ENCODE measurements around the gene TFCP2L1.
"Not testable (repeated sequence)": the region's sequence is repeated elsewhere in the genome, so short reads cannot be mapped to it uniquely, and the experiment has no call there.

TFCP2L1 gene

GRCh38 chr2:121295911-121296650 is 11.1 kb upstream of the TFCP2L1 start:
- DNase-seq, result no peak

DNA sequence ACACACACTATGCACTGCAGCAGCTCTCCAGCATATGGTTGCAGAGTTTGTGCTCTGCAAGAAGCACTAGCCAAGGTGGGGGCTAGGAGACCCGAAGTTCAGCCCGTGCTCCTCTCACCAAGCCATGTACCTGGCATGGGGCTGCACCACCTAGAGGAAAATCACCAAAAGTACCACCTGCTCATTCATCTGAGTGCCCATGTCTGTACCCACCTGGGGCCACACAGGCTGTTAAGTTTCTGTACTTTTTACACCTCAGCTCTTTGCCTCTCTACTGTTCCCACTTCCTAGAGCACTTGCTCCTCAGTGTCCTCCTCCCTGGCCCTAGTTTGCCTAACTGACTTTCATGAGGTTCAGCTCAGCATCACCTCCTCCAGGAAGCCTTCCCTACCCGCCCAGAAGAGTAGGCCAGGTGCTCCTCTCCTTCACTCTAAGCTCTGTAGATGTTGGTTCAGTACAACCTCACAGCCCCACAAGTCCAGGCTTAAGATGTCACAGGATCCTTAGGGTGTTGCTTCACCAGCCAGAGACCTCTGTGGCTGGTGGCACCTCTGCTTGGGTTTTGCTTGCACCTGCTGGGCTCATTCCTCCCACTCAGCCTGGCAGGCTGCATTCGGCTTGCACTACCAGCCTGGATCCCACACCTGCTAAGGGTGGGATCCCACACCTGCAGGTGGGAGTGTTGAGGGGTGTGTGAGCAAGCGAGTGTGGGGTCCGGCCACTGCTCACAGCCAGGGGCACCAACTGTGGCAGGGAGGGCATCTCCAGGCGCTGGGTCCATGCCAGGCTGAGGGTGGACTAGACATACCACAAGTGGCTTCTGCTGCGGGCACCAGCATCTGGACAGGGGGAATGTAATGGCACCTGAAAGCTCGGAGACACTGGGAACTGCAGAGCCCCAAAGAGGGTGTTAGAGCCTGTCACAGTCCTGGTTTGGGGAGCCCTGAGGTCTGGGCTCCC is 10.2 kb upstream of the TFCP2L1 start:
- no peak for DNase-seq

- no peak for DNase-seq
Observed at GRCh38 chr2:121293450-121294325, 8.7 kb upstream of the TFCP2L1 start.

- no peak for DNase-seq
Observed at GRCh38 chr2:121291251-121291580, 6.2 kb upstream of the TFCP2L1 start.

DNA sequence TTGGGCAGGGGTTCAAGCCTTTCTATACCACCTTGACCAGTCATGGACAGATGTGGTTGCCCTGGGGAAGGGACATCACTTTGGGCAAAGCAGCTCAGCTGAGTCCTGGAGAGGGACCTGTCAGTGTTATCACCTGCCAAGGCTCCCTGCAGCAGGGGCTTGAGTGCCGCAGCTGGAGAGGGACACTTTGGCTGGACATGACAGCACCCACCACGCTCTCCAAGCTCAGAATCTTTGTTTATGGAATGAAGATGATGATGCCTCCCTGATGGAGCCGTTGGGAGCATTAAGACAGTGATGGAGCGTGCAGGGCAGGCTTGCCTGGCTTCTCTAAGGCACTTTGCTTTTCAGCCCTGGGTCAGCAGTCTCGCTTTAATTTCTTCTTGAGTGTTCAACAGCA is 4.3 kb upstream of the TFCP2L1 start:
- no peak for DNase-seq

- no peak for DNase-seq
Observed at GRCh38 chr2:121288454-121289231, 3.6 kb upstream of the TFCP2L1 start.

DNA sequence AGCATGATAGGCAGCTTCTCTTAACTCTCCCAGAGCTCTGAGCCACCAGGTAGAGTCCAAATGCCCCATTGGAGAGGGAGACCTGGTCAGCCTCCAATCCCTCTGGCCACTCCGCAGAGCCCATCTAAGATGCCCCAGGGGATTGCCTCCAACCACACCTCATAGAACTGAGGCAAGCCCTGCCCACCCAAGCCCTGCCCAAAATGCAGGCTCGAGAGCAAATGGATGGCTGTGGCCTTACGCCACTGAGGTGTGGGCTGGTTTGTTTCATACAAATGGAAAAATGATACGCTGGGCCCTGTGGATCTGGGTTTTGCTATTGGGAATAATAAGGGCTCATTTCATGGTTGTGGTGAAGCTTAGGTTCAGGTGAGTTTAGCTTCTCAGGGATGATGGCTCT is 3.0 kb upstream of the TFCP2L1 start:
- DNase-seq, result no peak

DNA sequence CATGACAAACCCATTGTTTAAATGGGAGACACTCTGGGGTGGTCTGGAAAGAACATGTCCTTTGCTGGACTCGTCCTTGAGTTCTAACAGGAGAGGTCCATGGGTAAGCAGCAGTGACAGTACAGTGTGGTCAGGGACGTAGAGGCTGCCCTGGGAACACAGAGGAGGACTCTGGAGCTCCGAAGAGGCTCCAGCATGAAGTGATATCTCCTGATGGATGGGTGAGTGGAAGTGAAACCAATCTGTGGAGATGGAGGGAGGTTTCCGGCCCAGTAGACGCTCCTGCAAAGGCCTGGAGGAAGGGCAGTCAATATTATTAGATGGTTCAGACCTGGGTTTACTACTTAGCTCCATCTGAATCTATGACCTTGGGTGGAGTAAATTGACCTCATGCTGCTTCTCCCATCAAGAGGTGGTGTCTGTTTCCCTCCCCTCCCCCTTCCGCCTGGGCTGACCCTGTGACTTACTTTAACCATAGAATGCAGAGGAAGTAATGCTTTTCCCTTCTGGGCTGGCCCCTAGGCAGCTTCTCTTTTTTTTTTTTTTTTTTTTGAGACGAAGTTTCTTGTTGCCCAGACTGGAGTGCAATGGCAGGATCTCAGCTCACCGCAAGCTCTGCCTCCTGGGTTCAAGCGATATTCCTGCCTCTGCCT is 2.3 kb upstream of the TFCP2L1 start:
- no peak for DNase-seq

DNA sequence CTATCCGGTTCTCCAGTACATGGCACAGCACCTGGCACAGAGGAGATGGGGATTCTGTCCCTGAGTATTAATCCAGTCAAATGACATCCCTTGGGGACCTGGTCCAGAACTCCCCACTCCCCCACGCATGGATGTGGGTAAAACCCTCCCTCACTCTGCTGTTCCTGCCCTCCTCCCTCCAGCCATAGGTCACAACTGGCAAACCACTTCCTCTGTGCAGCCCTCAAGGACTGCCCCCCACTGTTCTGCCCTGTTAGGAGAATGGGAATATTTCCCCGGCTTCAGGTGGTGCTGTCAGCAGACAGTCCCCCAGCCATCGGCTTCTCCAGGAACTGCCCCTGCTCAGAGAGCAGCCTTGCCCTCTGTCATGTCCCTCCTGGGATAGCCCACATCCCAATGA is 1.5 kb upstream of the TFCP2L1 start:
- no peak for DNase-seq

GRCh38 chr2:121285926-121286325 is 924 bp upstream of the TFCP2L1 start:
- DNase-seq, result no peak

DNA sequence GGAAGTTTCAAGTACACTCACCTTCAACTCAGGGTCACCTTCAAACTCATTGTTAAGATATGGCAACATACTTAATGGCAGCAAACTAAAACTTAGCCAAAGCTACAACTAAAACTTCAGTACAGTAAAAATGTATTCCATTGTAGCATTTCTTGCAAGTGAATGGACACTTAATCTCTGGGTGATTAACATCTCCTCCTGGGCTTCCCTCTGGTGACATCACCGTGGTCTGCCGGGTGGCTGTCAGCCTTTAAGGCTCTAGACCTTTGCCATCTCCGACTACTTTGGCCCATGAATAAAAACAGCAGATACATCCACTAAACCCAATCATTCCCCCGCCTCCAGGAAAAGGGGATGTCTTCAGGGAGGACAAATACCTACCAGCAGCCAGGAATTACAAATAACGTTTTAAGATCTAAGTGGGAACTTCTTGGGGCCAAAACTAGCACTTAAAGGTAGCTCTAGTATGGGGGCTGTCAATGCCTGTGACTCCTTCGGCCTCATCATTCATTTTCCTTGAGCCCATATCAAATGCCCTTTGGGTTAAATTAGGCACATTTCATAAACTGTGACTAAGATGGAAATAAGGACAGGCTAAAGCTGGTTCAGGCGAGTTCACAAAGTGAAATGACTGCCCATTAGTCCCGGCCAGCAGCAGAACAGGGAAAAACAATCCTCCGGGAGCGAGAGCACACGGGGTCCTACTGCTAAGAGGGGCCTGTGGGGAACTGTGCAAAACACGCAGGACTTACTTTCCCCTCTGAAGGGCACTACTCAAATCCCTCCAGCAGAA is 1.1 kb downstream of the TFCP2L1 start:
- no peak for DNase-seq

- no peak for DNase-seq
Observed at GRCh38 chr2:121282800-121283385, 2.1 kb downstream of the TFCP2L1 start.

DNA sequence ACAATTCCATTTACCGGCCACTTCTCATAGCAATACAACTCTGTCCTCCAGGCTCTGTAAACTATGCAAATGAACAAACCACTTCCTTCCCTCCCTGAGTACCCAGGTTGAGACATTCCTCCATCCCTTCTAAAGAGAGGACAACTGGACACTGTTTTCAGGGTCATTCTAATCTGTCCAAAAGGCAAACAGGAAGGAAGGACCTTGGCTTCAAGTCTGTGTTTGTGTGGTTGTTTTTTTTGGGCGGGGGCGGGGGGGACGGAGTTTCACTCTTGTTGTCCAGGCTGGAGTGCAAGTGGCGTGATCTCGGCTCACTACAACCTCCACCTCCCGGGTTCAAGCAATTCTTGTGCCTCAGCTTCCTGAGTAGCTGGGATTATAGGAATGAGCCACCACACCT is 3.3 kb downstream of the TFCP2L1 start:
- no peak for DNase-seq

DNA sequence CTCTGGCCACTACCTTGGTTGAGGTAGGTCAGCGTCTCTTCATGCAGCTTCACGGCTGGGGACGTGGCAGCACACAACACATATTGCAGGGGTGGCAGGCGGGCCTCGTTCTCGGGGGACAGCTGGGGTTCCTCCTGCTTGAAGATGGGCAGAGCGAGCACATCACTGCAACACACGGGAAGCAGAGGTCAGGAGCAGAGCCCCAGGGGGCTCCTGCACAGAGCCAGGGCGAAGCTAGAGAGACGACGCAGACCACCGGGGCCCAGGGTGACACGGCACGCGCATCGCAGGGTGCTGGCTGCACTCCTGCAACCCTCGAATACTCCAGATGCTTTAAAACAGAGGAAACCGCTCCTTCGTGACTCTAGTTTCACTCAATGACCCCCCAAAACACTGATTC is 3.9 kb downstream of the TFCP2L1 start:
- DNase-seq, result no peak

GRCh38 chr2:121279476-121280220 is 5.4 kb downstream of the TFCP2L1 start:
- no peak for DNase-seq

- DNase-seq, result no peak
Observed at GRCh38 chr2:121276341-121276740, 8.7 kb downstream of the TFCP2L1 start.

DNA sequence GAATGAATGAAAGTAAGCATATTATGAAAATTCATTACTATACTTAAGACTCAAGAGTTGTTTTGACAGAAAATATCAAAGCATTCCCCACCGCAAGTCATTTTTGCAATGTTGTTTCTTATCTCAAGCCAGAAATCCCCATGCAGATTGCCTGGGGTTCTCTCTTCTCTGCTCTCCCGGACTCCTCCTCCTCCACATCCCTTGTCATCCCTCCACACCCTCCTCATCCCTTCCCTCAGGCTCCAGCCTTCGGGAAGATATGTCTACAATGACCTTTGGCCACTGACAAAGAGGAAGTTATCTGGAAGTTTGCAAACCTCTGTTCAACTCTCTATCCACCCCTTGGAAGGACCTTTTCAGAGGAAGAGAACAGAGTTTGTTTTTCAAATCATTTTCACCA is 11.9 kb downstream of the TFCP2L1 start:
- no peak for DNase-seq

DNA sequence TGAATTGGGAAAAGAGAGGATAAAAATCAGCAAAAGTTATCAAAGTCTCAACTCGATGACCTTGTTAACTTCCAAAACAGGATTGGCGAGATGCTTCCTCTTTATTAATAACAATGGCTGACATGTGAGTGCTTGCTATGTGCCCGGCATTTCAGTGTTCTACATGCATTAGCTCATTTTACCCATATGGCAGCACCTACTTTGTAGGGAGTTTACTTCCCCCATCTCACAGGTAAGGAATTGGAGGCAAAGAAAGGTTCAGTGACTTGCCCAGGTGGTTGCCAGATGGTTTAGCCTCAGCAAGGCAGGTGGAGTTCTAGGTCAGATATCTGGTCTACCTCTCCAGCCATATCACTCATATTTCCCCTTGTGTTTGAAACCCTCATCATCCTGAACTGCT is 12.4 kb downstream of the TFCP2L1 start:
- DNase-seq, result no peak

DNA sequence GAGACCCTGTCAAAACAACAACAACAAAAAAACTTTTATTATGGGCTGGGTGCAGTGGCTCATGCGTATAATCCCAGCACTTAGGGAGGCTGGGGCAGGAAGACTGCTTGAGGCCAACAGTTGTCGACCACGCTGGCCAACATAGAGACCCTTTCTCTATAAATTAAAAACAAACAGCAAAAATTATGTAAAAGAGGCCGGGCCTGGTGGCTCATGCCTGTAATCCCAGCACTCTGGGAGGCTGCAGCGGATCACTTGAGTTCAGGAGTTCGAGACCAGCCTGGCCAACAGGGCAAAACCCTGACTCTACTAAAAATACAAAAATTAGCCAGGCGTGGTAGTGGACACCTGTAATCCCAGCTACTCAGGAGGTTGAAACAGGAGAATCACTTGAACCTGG is 15.6 kb downstream of the TFCP2L1 start:
- DNase-seq, result not testable (repeated sequence)

DNA sequence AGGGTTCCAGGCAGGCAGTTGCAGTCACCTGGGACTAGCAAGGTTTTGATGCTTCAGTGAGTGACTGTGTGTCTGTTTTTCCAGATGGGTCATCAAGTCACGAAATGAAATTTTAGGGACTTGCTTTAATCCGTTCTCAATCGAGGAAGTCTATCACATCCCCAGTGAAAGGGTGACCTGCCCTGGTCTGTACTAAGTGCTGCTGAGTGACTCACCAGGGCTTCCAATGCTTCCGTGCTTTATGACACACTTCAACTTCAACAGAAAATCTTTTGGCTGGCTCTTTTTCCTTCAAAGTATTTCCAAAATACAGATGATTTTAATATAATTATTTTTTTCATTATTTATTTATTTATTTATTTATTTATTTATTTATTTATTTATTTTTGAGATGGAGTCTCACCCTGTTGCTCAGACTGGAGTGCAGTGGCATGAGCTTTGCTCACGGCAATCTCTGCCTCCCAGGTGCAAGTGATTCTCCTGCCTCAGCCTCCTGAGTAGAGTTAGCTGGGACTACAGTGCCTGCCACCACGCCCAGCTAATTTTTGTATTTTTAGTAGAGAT is 18.4 kb downstream of the TFCP2L1 start:
- no peak for DNase-seq

Data from amniotic stem cell (primary cell).